Left cardiac atrium (tissue), 4 donors: ENCODE measurements around the gene TRIM32. TPM values are rescaled to one million over a fixed set of nuclear protein-coding genes. Genes with fewer than 3 reads are reported as not detected.
"Not testable (repeated sequence)": the region's sequence is repeated elsewhere in the genome, so short reads cannot be mapped to it uniquely, and the experiment has no call there.

ENCODE experiments used
- ATAC-seq, 2 donors: fragments of 200-7000 bp; cut with Tn5 transposase; one replicate each; pipeline ENCODE4 v1.9.1; 2020; ENCODE audit warnings: mild to moderate bottlenecking in 2 of 2, moderate library complexity in 2 of 2
- DNase-seq: peaks from one replicate; pipeline ENCODE4 v3.0.0-alpha.2; 2020
- intact Hi-C, 2 donors: fragments of 100-400 bp; cut with DNase I; formaldehyde crosslinking; loops; one replicate each; pipeline versions ENCODE4 v1.14.1 to v1.15.1; 2022 to 2023
- total RNA-seq, 2 donors: library from RNA; stranded (reverse); fragmentation: NEBNext Ultra II Directional; extraction: Animal tissue kit (Norgen Biotek cat#: 25700); gene quantifications; one replicate each; pipeline ENCODE4 v1.2.1, GENCODE V29; 2021
- donor health status: DM: no; HTN: yes; CAD: no.
- donor health status: DM: no; HTN: yes; CAD: no; lungs with severe emphysema.
- donor health status: DM: yes; HTN: yes; CAD: no.
- donor health status: Dilated cardiomyopathy.

Gene TRIM32
- total RNA-seq, 2 donors from 2014 or later: 14.5 to 18.7 TPM

DNA sequence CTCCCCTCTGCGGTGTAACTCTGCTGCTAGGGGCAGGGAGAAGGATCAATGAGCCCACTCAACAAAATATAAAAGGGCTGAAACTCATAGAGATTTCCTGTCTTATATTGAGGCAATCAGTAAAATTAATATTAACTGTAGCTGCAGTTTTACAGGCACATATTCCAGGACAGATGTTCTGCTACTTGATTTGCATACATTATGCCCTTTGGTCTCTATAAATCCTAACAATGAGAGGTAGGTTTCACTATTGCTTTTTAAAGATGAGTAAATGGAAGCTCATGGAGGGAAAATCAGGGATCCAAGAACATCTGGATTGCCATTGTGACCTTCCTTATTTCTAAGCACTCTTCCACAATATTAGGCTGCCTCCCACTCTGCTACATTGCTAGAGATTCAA, 23.5 kb upstream of the TRIM32 start:
- DNase-seq (no peak), ATAC-seq (no peak)
- intact Hi-C loops: loop anchor here in 1 of 2 donors (5.0 kb wide), 2 partner anchors 511 to 1071 kb away; partner anchors contain the start of gene PAPPA

DNA sequence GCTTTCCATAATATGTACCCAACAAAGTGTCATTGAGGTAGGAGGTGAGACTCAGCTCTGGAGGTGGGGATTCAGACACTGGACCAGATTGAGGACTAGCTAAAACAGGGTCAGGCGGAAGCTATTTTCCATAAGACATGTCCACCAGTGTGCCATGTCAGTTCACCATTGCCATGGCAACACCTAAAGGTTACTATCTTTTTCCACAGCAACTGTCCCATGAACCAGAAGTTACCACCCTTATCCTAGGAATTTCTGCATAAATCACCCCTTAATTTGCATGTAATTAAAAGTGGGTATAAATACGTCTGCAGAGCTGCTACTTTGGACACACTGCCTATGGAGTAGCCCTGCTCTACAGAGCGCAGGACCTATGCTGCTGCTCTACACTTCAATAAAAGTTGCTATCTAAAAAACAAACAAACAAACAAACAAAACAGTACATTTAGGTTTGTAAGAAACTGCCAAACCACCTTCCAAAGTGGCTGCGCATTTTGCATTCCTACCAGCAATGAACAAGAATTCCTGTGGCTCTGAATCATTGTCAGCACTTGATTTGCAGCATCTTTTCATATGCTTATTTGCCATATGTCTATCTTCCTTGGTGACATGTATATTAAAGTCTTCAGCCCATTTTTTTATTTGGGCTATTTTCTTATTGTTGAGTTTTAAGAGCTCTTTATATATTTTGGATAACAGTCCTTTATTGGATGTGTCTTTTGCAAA, 18.0 kb upstream of the TRIM32 start:
- intact Hi-C loops: no loop called here
- ATAC-seq (no peak), DNase-seq (no peak)

DNA sequence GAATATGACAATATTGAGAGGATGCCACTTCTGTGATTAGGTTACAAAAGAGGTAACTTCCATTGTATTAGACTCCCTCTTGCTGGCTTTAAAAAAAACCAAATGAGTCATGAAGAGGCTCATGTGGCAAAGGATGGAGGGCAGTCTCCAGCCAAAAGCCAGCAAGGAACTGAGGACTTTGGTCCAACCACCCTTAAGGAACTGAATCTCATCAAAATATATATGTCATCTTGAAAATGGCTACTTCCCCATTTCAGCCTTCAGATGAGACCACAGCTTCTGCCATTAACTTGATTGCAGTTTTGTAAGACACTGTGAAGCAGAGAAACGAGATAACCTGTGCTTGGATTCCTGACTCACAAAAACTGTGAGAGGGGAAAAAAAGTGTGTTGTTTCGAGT, 15.5 kb upstream of the TRIM32 start:
- ATAC-seq (no peak), DNase-seq (no peak)
- intact Hi-C loops: no loop called here

DNA sequence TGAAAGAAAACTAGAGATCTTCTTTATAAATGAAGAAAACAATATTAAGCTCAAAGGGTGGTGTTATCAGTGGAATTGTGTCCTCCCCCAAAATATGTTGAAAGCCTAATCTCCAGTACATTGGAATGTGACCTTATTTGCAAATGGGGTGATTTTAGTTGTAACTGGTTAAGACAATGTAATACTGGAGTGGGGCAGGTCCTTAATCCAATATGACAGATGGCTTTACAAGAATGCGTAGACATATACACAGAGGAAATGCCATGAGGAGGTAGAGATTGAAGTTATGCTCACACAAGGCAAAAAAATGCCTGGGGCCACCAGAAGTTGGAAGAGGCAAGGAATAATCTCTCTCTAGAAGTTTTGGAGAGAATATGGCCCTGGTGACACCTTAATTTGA, 13.7 kb upstream of the TRIM32 start:
- ATAC-seq: no peak
- no peak for DNase-seq
- intact Hi-C loops: no loop called here

DNA sequence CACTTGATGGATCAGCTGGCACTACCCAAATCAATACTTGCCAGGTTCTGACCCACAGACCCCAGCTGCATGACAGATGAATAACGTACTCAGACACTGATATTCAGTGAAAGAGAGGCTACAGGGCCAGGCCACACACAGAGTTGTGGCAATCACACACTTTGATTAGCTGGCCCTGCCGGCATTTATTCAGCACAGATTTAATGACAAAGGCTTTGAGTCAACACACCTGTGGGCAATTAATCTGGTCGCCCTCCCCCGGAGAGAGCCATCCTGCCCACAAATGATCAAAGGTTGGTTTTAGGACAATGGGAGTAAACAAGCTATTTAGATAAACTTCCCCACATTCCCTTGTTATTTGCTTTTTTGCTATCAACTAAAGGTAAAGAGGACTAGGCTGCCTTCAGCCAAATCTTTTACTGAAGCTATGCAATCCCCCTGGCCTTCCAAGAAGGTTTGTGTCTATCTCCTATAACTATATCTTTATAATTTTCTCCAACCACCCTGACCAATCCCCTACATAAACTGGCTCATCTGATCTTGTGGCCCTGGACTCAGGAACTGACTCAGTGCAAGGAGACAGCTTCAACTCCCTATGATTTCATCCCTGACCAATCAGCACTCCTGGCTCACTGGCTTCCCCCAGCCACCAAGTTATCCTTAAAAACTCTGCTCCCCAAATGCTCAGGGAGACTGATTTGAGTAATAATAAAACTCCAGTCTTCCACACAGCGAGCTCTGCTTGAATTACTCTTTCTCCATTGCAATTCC, 12.7 kb upstream of the TRIM32 start:
- intact Hi-C loops: no loop called here
- DNase-seq (no peak), ATAC-seq (no peak)

DNA sequence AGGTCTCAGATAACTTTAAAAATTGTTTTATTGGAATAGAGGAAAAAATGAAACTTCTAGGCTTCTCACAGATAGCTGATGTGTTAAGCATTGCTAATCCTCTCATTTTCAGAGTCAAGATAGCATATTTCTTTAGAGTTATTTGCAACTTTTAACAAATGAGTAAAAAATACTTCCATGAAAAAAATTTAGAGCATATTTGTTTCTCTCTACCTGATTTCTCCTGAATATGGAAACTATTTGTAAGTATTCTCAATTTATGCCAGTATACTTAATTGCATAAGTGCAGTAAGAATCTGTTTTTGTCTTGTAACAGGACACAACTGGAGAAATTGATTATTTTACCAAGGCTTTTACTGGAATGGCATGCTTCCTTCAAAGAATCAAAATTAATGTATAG, 3.6 kb upstream of the TRIM32 start:
- ATAC-seq (no peak), DNase-seq (no peak)
- intact Hi-C loops: no loop called here

DNA sequence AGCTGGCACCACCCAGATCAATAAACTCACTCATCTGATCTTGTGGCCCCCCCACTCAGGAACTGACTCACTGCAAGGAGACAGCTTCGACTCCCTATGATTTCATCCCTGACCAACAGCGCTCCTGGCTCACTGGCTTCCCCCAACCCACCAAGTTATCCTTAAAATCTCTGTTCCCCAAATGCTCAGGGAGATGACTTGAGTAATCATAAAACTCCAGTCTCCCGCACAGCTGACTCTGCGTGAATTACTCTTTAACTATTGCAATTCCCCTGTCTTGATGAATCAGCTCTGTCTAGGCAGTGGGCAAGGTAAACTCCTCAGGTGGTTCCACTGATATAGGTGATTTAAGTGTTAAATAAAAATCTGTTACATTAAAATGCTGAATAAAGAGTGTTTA, 1.9 kb upstream of the TRIM32 start:
- DNase-seq (no peak), ATAC-seq (no peak)
- intact Hi-C loops: no loop called here

DNA sequence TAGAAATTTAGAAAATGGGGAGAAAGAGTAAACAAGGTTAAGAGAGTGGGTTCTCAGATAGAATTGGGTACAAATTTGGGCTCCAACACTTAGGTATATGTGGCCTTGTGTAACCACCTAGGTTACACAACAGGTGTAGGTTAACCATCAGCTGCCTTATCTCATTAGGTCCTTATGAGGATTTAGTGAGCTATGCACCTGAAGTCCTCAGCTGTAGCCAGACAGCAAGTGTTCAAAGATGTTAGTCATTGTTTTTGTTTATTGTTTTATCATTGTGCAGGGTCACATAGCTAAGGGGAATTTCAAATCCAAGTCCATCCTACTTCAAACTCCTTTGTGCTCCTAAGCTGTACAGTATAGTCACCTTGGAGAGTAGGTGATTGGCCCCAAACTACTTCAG, 970 bp upstream of the TRIM32 start:
- no peak for ATAC-seq
- DNase-seq: no peak
- intact Hi-C loops: no loop called here

DNA sequence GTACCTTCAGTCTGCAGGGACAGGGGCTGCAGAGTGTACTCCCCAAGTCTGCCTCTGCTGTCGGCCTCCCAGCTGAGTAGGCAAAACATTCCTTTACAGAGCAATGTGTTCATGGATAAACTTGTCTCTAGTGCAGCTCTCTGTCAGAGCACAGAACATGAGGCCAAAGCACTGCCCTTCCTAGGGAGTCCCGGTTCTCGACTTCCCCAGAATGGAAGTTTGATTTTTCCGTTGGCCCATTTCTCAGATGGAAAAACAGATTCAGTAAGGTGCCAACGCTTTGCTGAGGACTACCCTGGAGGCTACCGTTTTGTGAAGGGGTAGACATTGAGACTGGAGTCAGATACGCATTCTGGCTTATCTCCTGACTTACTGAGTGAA, 422 bp upstream of the TRIM32 start:
- intact Hi-C loops: no loop called here
- DNase-seq: no peak
- peak; percentile 15 to 44 for ATAC-seq

DNA sequence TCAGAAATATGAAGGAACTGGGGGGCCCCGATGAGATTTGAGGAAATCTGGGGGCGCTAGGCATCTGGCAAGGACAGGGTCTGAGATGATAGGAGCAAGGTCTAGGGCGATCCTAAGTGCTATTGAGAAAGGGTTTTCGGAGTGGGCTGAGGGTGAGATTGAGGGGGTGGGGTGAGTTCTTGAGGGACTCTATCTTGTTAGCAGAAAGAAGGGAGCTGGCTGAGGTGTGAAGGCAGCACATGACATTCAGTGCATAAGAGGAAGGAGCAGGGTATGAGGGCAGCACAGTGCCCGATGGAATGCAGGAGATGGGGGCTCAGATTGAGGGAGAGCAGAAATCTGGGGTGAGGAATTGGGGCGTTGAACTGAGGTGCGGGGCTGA, 640 bp downstream of the TRIM32 start:
- DNase-seq (no peak), ATAC-seq (peak; percentile 14 to 26)
- intact Hi-C loops: no loop called here

DNA sequence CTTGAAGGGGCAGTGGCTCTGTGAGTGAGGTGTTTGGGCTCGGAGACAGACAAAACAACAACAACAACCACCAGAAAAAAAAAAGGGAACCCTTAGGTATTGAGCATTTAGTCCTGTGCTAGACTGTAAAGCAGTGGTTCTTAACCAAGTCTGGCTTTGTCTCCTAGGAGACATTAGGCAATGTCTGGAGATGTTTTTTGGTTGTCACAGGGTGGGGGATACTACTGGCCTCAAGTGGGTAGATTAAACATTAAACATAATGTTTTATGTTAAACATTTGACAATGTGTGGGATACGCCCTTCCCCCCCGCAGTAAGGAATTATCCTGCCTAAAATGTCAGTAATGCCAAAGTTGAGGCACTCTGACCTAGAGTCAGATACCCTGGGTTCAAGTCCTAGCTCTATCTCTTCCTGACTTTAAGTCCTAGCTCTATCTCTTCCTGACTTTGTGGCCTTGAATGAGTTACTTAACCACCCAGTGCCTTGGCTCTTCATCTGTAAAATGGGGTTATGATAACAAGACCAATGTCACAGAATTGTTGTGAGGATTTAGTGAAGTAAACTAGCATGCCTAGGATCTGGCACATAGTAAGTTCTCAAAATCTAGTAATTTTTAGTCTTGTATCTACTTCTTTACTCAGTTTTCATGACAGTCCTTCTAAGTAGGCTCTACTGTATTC, 1.8 kb downstream of the TRIM32 start:
- intact Hi-C loops: no loop called here
- no peak for ATAC-seq
- DNase-seq: no peak

DNA sequence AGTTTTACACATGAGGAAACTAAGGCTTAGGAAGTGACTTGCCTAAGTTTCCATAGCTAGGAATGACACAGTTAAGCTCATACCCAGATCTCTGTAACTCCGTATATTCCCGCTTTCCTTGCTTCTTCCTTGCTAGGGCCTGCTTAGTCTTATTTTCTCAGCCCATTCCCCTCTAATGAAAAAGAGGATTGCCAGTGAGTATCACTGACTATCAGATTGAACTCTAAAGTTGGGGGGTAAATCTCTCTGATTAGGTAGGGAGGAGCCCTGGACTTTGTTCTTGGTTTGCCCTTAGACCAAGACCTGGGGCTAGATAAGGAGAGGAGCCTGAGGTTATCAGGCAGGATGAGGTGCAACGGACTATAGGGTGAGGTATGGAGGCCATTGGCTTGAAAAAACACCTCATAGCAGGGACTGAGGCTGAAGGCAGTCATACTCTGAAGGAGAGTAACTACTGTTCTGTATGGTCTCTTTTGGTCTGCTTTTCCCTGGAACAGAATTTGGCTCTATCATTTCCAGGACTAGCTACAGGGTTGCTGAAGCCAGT, 2.5 kb downstream of the TRIM32 start:
- DNase-seq (no peak), ATAC-seq (no peak)
- intact Hi-C loops: no loop called here

DNA sequence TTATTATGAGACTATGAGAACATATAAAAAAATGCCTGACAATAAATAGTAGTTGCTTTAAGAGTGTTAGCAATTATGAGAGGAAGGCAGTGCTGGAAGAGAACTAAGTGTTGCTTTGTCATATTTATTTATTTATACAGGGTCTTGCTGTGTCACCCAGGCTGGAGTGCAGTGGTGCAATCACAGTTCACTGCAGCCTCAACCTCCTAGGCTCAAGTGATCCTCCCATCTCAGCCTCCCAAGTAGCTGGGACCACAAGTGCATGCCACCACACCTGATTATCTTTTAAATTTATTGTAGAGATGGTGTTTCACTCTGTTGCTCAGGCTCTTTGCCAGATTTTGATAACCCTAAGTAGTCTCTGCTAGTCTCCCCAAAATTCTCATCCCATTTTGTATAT, 3.7 kb downstream of the TRIM32 start:
- intact Hi-C loops, DNase-seq, ATAC-seq: not testable (repeated sequence)

DNA sequence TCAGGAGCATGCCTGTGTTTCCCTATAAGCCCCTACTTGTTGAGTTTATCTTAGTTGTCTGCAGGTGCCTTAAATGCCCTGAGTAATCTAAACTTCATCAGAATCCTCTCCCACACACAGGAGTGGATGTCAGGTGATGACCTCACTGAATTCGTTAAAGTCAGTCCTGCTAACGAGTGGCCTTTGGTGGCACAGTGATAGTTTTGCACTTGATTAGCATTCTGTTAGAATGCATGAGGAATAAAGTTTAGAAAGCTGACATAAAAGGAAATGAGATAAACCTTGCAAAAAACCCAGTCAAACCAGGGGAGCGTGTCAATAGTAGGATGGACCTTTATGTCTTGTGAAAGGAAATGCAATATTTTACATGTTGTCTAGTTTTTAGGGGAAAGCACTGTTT, 4.5 kb downstream of the TRIM32 start:
- intact Hi-C loops: no loop called here
- ATAC-seq: no peak

DNA sequence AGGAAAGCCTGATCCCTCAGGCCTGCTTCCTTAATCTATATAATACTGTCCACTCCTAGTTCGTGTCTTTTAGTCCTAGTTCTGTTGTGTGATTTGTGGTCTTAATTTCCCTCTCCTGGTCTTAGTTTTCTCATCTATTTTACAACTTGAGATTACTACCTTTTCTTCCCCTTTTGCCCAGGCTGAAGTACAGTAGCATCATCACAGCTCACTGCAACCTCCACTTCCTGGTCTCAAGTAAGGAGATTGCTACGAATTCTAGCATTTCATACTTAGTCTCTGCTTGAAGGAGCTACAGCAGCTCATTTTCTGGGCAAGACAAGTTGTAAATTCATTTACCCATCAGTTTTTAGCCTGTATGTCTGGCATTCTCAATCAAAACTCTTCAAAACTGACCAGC, 5.5 kb downstream of the TRIM32 start:
- intact Hi-C loops: no loop called here
- no peak for ATAC-seq

More for the DNA sequence above, 4.5 kb downstream of the TRIM32 start:
- DNase-seq: no peak

DNA sequence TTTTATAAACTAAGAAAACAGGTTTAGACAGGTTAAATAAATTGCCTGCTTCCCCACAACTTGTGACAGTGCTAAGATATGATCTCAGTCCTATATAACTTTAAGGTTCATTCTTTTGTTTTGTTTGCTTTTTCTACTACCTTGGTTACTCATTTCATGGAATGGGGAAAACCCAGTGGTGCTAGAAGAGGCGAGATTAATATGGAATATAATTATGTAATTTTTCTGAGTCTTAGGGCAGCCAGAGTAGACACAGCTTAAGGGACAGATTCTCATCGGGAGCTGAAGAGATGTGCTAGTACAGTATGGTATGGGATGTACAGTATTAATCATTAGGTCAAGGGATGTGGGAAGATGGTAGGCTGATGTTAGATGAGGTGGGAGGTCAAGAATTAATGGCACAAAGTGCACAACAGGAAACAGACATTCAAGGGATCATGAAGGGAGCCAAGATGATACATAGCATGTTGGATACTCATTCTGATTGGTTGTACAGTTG, 6.2 kb downstream of the TRIM32 start:
- ATAC-seq (no peak), DNase-seq (no peak)
- intact Hi-C loops: no loop called here

More for the DNA sequence above, 5.5 kb downstream of the TRIM32 start:
- DNase-seq: no peak

DNA sequence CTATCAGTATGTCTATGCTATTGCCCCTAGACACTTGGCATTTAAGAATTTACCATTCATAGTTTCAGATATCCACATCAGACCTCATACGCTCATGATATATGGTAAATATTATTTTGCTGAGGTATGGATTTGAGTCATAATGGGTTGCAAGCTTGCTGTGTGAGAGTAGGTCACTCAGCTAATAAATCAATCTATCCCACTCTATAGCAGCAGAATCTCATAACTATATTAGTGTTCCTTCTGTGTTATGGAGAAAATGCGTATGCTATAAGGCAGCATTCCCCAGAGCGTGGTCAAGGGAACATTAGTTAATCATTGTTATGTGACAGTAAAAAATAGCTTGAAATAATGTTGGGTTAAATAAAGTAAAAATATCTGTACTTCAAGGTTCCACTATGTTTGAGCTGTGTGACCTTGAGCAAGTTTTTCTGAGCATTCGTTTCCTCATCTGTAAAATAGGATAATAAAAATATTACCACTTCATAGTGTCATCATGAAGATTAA, 7.7 kb downstream of the TRIM32 start:
- DNase-seq: no peak
- intact Hi-C loops: no loop called here

DNA sequence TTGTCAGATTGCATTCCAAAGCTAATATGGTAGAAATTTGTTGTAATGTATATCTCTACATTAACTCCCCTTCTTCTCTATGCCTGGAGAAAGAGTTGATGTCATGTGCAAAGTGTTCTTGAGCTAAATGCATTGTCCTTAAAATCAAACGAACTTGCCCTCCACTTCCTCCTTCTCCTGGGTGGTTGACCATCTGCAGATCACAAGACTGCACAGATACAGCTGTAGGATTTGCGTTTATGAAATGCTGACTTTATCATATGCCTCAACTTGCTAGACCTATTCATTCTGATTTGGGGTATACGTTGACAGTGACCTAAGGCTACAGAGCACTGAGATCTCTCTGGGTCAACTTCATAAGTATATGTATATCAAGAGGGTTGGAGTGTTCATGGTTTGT, 8.3 kb downstream of the TRIM32 start:
- ATAC-seq (peak; percentile 19 to 55), DNase-seq (no peak)
- intact Hi-C loops: no loop called here

More for the DNA sequence above, 7.7 kb downstream of the TRIM32 start:
- ATAC-seq: no peak

DNA sequence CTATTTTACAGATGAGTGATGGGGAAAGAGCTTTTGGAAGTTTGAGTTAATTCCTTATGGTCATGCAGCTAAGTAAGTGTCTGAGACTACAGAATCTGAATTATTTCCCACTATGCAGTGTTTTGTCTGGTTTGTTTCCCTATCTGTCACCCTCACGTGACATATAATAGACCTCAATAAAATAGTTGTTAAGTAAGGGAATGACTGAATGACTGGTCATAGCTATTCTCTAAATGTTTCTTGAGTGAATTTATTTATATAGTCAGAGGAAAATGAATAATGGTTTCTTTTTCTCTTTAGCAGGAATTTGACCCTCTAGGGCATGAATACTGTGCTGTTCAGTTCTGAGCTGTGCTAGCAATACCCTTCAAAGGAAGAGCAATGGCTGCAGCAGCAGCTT, 10.3 kb downstream of the TRIM32 start:
- DNase-seq (no peak), ATAC-seq (no peak)

DNA sequence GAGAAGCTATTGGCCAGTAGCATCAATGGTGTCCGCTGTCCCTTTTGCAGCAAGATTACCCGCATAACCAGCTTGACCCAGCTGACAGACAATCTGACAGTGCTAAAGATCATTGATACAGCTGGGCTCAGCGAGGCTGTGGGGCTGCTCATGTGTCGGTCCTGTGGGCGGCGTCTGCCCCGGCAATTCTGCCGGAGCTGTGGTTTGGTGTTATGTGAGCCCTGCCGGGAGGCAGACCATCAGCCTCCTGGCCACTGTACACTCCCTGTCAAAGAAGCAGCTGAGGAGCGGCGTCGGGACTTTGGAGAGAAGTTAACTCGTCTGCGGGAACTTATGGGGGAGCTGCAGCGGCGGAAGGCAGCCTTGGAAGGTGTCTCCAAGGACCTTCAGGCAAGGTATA, 10.8 kb downstream of the TRIM32 start:
- intact Hi-C loops: no loop called here
- ATAC-seq (no peak), DNase-seq (no peak)

More for the DNA sequence above, 10.3 kb downstream of the TRIM32 start:
- intact Hi-C loops: no loop called here
